PC-3 (cell line): ENCODE data around the gene CDC45. TPM values are rescaled to one million over a fixed set of nuclear protein-coding genes. Genes with fewer than 3 reads are reported as not detected.

Experiments
- ATAC-seq: fragments of 200-7000 bp; cut with Tn5 transposase; 2 replicates; pipeline ENCODE4 v1.9.1; 2020; ENCODE audit warnings: mild to moderate bottlenecking, moderate library complexity
- BruUV-seq: library from RNA; stranded (reverse); fragments of 400-500 nt; replicated peaks from 2 replicates; lab custom pipeline; 2021; lab: Mats Ljungman, UMichigan
- CTCF ChIA-PET: fragments of 300-600 bp; sonication (Branson Sonifier 250); formaldehyde crosslinking; loops from one replicate; lab custom pipeline; 2022; ENCODE audit warnings: antibody characterized with exemption; lab: Charles Lee
- POLR2A ChIA-PET: fragments of 300-600 bp; sonication (Branson Sonifier 250); formaldehyde crosslinking; loops from one replicate; lab custom pipeline; 2022; ENCODE audit warnings: antibody characterized with exemption; ENCODE audit not compliant: unreplicated experiment; lab: Charles Lee
- DNase-seq: peaks from one replicate; pipeline ENCODE4 v3.0.0-alpha.2; 2015
- H2AFZ ChIP-seq: fragments of 300-600 bp; sonication (generic); 2 replicates; pipeline ENCODE4 v1.6.0; 2016; ENCODE audit warnings: antibody characterized with exemption, low read length
- H3F3A ChIP-seq: fragments of 300-600 bp; sonication (generic); one replicate; pipeline ENCODE4 v1.6.0; 2017; ENCODE audit warnings: antibody characterized with exemption, low read length, control low read depth, mild to moderate bottlenecking; ENCODE audit not compliant: unreplicated experiment
- H3K27ac ChIP-seq: fragments of 300-600 bp; sonication (generic); 2 replicates; pipeline ENCODE4 v1.5.1; 2016; ENCODE audit warnings: mild to moderate bottlenecking, low read length
- H3K27me3 ChIP-seq: fragments of 300-600 bp; sonication (generic); 2 replicates; pipeline ENCODE4 v1.6.1; 2016; ENCODE audit warnings: low read length, mixed read lengths
- H3K36me3 ChIP-seq: fragments of 300-600 bp; sonication (generic); 2 replicates; pipeline ENCODE4 v1.6.1; 2016; ENCODE audit warnings: low read depth, mixed run types, low read length, mixed read lengths
- H3K4me1 ChIP-seq: fragments of 300-600 bp; sonication (generic); 2 replicates; pipeline ENCODE4 v1.5.1; 2016; ENCODE audit warnings: low read length; ENCODE audit not compliant: insufficient read depth
- H3K4me2 ChIP-seq: fragments of 300-600 bp; sonication (generic); 2 replicates; pipeline ENCODE4 v1.6.0; 2016; ENCODE audit warnings: low read length
- H3K4me3 ChIP-seq: fragments of 300-600 bp; sonication (generic); 2 replicates; pipeline ENCODE4 v1.5.1; 2016; ENCODE audit warnings: mild to moderate bottlenecking, low read length, mixed read lengths
- H3K79me2 ChIP-seq: fragments of 300-600 bp; sonication (generic); 2 replicates; pipeline ENCODE4 v1.6.1; 2017; ENCODE audit warnings: low read length, mixed read lengths
- H3K9ac ChIP-seq: fragments of 300-600 bp; sonication (generic); 2 replicates; pipeline ENCODE4 v1.6.0; 2016; ENCODE audit warnings: mild to moderate bottlenecking, low read length
- H3K9me2 ChIP-seq: fragments of 300-600 bp; sonication (generic); replicated peaks from 2 replicates; pipeline ENCODE4 v1.6.1; 2016; ENCODE audit warnings: mixed run types, low read length, mixed read lengths
- H3K9me3 ChIP-seq: fragments of 300-600 bp; sonication (generic); 2 replicates; pipeline ENCODE4 v1.6.1; 2016; ENCODE audit warnings: low read length, mixed read lengths
- H4K20me1 ChIP-seq: fragments of 300-600 bp; sonication (generic); 2 replicates; pipeline ENCODE4 v1.6.1; 2016; ENCODE audit warnings: low read length, mixed read lengths
- CTCF ChIP-seq: fragments of 300-600 bp; sonication (generic); conservative IDR thresholded peaks from 2 replicates; pipeline ENCODE4 v1.5.1; 2017; ENCODE audit warnings: antibody characterized with exemption, low read depth, mild to moderate bottlenecking, low read length
- EZH2 ChIP-seq: fragments of 300-600 bp; sonication (generic); IDR thresholded peaks from one replicate; pipeline ENCODE4 v1.6.1; 2017; ENCODE audit warnings: antibody characterized with exemption, mild to moderate bottlenecking, low read length; ENCODE audit not compliant: unreplicated experiment
- EZH2phosphoT487 ChIP-seq: fragments of 300-600 bp; sonication (generic); IDR thresholded peaks from 2 replicates; pipeline ENCODE4 v1.6.1; 2018; ENCODE audit warnings: mild to moderate bottlenecking, antibody characterized with exemption, low read length, borderline replicate concordance
- intact Hi-C: fragments of 100-400 bp; cut with micrococcal nuclease; formaldehyde crosslinking; loops from 2 replicates; pipeline ENCODE4 v1.9.0; 2023
- total RNA-seq: library from RNA; depleted of rRNA; stranded (reverse); fragments of >200 nt; gene quantifications from 2 replicates; pipeline ENCODE4 v1.2.3, GENCODE V29; 2014

CDC45 gene
- total RNA-seq, 1 experiment from 2014 or later = 70.9 TPM

- no peaks in the 10 kb centered on the region for H3K9me2 ChIP-seq
- H3K79me2 ChIP-seq = no peaks in the 10 kb centered on the region
- no peaks in the 10 kb centered on the region for H3F3A ChIP-seq
- intact Hi-C loops = loop anchor here (10.0 kb wide), 1 partner anchor 215 kb away; the partner anchor contains the start of gene SEPTIN5
- BruUV-seq = no TSS peak
- DNase-seq (no peak), ATAC-seq (no peak)
- peaks cover 15% of the 10 kb centered on the region; the same call in 1 of the 2 replicates for H3K36me3 ChIP-seq
- no peak overlapping the region for H3K4me2 ChIP-seq
- no peak overlapping the region for H3K4me3 ChIP-seq
- POLR2A ChIA-PET = no interaction called here
- H3K9ac ChIP-seq = no peak overlapping the region
- no peak overlapping the region for H2AFZ ChIP-seq
- no peaks in the 10 kb centered on the region for H3K27me3 ChIP-seq
- no peaks in the 10 kb centered on the region for H4K20me1 ChIP-seq
- CTCF ChIA-PET = no interaction called here
- peaks cover 5% of the 10 kb centered on the region; the same call in 1 of the 2 replicates for H3K4me1 ChIP-seq
- TF ChIP-seq EZH2 = no peak
- no peak for TF ChIP-seq CTCF
- TF ChIP-seq EZH2phosphoT487 = no peak
- no peaks in the 10 kb centered on the region for H3K9me3 ChIP-seq
- no peak overlapping the region for H3K27ac ChIP-seq
Observed at GRCh38 chr22:19499236-19499879, 19.6 kb downstream of the CDC45 start.

GRCh38 chr22:19499880-19500242 is 20.1 kb downstream of the CDC45 start:
- intact Hi-C loops = loop anchor here (10.0 kb wide), 1 partner anchor 215 kb away; the partner anchor contains the start of gene SEPTIN5

More at GRCh38 chr22:19499880-19500242, 20.1 kb downstream of the CDC45 start:
- no peaks in the 10 kb centered on the region for H4K20me1 ChIP-seq
- peaks cover 5% of the 10 kb centered on the region; the same call in 1 of the 2 replicates for H3K4me1 ChIP-seq
- ATAC-seq = no peak
- H3K4me3 ChIP-seq = no peak overlapping the region
- no peaks in the 10 kb centered on the region for H3K79me2 ChIP-seq
- CTCF ChIA-PET = no interaction called here
- no peaks in the 10 kb centered on the region for H3K27me3 ChIP-seq
- no peak overlapping the region for H2AFZ ChIP-seq
- no TSS peak for BruUV-seq
- H3K36me3 ChIP-seq = peaks cover 14% of the 10 kb centered on the region; the same call in 1 of the 2 replicates
- H3K9ac ChIP-seq = no peak overlapping the region
- no peak for TF ChIP-seq CTCF
- no peak for TF ChIP-seq EZH2
- TF ChIP-seq EZH2phosphoT487 = no peak
- no peak overlapping the region for H3K4me2 ChIP-seq
- H3K27ac ChIP-seq = no peak overlapping the region
- DNase-seq = no peak
- POLR2A ChIA-PET = no interaction called here
- H3K9me2 ChIP-seq = no peaks in the 10 kb centered on the region
- H3F3A ChIP-seq = no peaks in the 10 kb centered on the region
- no peaks in the 10 kb centered on the region for H3K9me3 ChIP-seq
